ENCODE measurements around the gene PAFAH1B1. TPM values are rescaled to one million over a fixed set of nuclear protein-coding genes. Genes with fewer than 3 reads are reported as not detected.

Gene PAFAH1B1
- total RNA-seq, 2 experiments from 2014 or later, result 120 to 123 TPM

GRCh38 chr17:2719861-2720260, 126.4 kb downstream of the PAFAH1B1 start:
- Mint-ChIP-seq H3K4me1 (ENCODE audit: low read depth) (no peaks in the 10 kb centered on the region), H3K4me3 (no peak overlapping the region), H3K36me3 (ENCODE audit: low read depth) (no peaks in the 10 kb centered on the region), H3K9me3 (no peaks in the 10 kb centered on the region), H3K27me3 (no peaks in the 10 kb centered on the region), H3K27ac (no peak overlapping the region)
- Histone ChIP-seq H3K9me3 (ENCODE audit: control insufficient read depth in 1 of 2, insufficient read depth in 1 of 2, low read length in 2 of 2) (no peaks in the 10 kb centered on the region), H3K36me3 (ENCODE audit: insufficient read depth, low read length) (no peaks in the 10 kb centered on the region), H3K27me3 (ENCODE audit: control insufficient read depth in 1 of 2, insufficient read depth in 2 of 2, low read length in 2 of 2) (peaks cover 4 to 9% of the 10 kb centered on the region in 2 experiments), H3K4me1 (ENCODE audit: insufficient read depth, low read length) (peaks cover 5% of the 10 kb centered on the region), H3K27ac (ENCODE audit: low read depth in 1 of 2, low read length in 2 of 2) (no peak overlapping the region), H3K4me3 (ENCODE audit: low read length) (no peak overlapping the region)
- ChIA-PET CTCF (no interaction called here), POLR2A (no interaction called here)
- DNase-seq, result no peak
- ATAC-seq (ENCODE audit: poor library complexity), result no peak
- no peak for TF ChIP-seq CTCF (IDR thresholded peaks at IDR 0.05)
- intact Hi-C loops (cut with DNase I, micrococcal nuclease), result loop anchor here in 1 of 2 experiments (10.0 kb wide), 1 partner anchor 915 kb away; the partner anchor contains the start of genes CTNS and SHPK

- H3K27ac ChIP-seq (ENCODE audit: low read depth in 1 of 2, low read length in 2 of 2), result no peak overlapping the region
- ATAC-seq (ENCODE audit: poor library complexity) (no peak), DNase-seq (peak in 1 of 14 experiments; percentile 24)
- no peak overlapping the region for H3K4me3 ChIP-seq (ENCODE audit: low read length)
- POLR2A ChIA-PET, result no interaction called here
- Mint-ChIP-seq H3K27me3 (peaks cover 8% of the 10 kb centered on the region), H3K36me3 (ENCODE audit: low read depth) (no peaks in the 10 kb centered on the region), H3K4me1 (ENCODE audit: low read depth) (peaks cover 5% of the 10 kb centered on the region), H3K27ac (no peak overlapping the region), H3K4me3 (no peak overlapping the region), H3K9me3 (no peaks in the 10 kb centered on the region)
- TF ChIP-seq CTCF (IDR thresholded peaks at IDR 0.05), result no peak
- H3K27me3 ChIP-seq (ENCODE audit: control insufficient read depth in 1 of 2, insufficient read depth in 2 of 2, low read length in 2 of 2), result peaks cover 9 to 16% of the 10 kb centered on the region in 2 experiments
- intact Hi-C loops (cut with DNase I, micrococcal nuclease), result no loop called here
- no peaks in the 10 kb centered on the region for H3K36me3 ChIP-seq (ENCODE audit: insufficient read depth, low read length)
- CTCF ChIA-PET, result no interaction called here
- peaks cover 12% of the 10 kb centered on the region for H3K4me1 ChIP-seq (ENCODE audit: insufficient read depth, low read length)
- H3K9me3 ChIP-seq (ENCODE audit: control insufficient read depth in 1 of 2, insufficient read depth in 1 of 2, low read length in 2 of 2), result no peaks in the 10 kb centered on the region
Measured at GRCh38 chr17:2721603-2722002, 128.1 kb downstream of the PAFAH1B1 start.

DNA sequence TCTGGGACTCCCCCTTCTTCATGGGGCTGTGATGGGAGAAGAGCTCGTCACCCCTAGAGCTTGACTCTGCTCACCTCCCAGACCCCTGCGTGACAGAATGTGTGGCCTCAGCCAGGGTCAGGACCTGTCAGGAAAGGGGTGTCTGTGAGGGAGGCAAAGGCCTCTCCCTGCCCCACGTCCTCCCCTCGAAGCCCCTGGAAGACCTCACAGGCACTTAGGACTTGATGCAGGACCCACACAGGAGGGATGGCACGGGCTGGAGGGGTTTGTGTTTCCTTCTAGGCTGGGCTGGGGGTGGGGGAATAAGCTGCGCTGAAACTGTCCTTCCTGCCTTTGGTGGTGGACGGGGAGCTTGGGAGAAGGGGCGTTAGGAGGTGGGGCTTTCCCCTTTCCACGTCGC, 129.2 kb downstream of the PAFAH1B1 start:
- H3K27me3 ChIP-seq (ENCODE audit: control insufficient read depth in 1 of 2, insufficient read depth in 2 of 2, low read length in 2 of 2), result peaks cover 16 to 21% of the 10 kb centered on the region in 2 experiments
- CTCF ChIA-PET, result no interaction called here
- no peak for ATAC-seq (ENCODE audit: poor library complexity)
- H3K9me3 ChIP-seq (ENCODE audit: control insufficient read depth in 1 of 2, insufficient read depth in 1 of 2, low read length in 2 of 2), result no peaks in the 10 kb centered on the region
- no peaks in the 10 kb centered on the region for H3K36me3 ChIP-seq (ENCODE audit: insufficient read depth, low read length)
- no peak for DNase-seq
- no peaks in the 10 kb centered on the region for H3K9me3 Mint-ChIP-seq
- TF ChIP-seq CTCF (IDR thresholded peaks at IDR 0.05), result no peak
- intact Hi-C loops (cut with DNase I, micrococcal nuclease), result no loop called here
- H3K4me3 Mint-ChIP-seq, result no peak overlapping the region
- H3K36me3 Mint-ChIP-seq (ENCODE audit: low read depth), result no peaks in the 10 kb centered on the region
- peaks cover 14% of the 10 kb centered on the region for H3K27me3 Mint-ChIP-seq
- H3K27ac Mint-ChIP-seq, result no peak overlapping the region
- H3K4me3 ChIP-seq (ENCODE audit: low read length), result no peak overlapping the region
- H3K4me1 ChIP-seq (ENCODE audit: insufficient read depth, low read length), result peaks cover 12% of the 10 kb centered on the region
- H3K27ac ChIP-seq (ENCODE audit: low read depth in 1 of 2, low read length in 2 of 2), result no peak overlapping the region
- POLR2A ChIA-PET, result no interaction called here
- peaks cover 5% of the 10 kb centered on the region for H3K4me1 Mint-ChIP-seq (ENCODE audit: low read depth)
